IMR-90 (cell line): Measurements from ENCODE around the gene AUTS2. TPM values are rescaled to one million over a fixed set of nuclear protein-coding genes. Genes with fewer than 3 reads are reported as not detected.

Source experiments
- ATAC-seq: fragments of 200-7000 bp; cut with Tn5 transposase; 2 replicates; pipeline ENCODE4 v1.9.1; 2020; ENCODE audit warnings: low read depth, mild to moderate bottlenecking, moderate library complexity
- BruUV-seq: library from RNA; stranded (reverse); fragments of 400-500 nt; replicated peaks from 2 replicates; lab custom pipeline; 2021; lab: Mats Ljungman, UMichigan
- CTCF ChIA-PET: fragments of 300-600 bp; formaldehyde crosslinking; extraction: SDS; loops from one replicate; lab custom pipeline; 2021; ENCODE audit warnings: antibody characterized with exemption; lab: Yijun Ruan, JAX
- POLR2A ChIA-PET: fragments of 300-600 bp; sonication (Branson Sonifier 250); formaldehyde crosslinking; loops from one replicate; lab custom pipeline; 2022; ENCODE audit warnings: antibody characterized with exemption; ENCODE audit not compliant: unreplicated experiment; lab: Charles Lee
- DNase-seq: peaks from one replicate; pipeline ENCODE4 v3.0.0; 2013
- H2AFZ ChIP-seq: replicated peaks from 2 replicates; pipeline ENCODE3; 2013; ENCODE audit warnings: low read length, mild to moderate bottlenecking; ENCODE audit not compliant: poor library complexity
- H2AK5ac ChIP-seq: 2 replicates; pipeline ENCODE4 v1.6.1; 2013; ENCODE audit warnings: low read depth, low read length, inconsistent platforms
- H2AK9ac ChIP-seq: replicated peaks from 2 replicates; pipeline ENCODE3; 2013; ENCODE audit warnings: mild to moderate bottlenecking, low read depth, low read length, moderate library complexity; ENCODE audit not compliant: poor library complexity
- H2BK120ac ChIP-seq: 2 replicates; pipeline ENCODE4 v1.6.1; 2013; ENCODE audit warnings: low read depth, low read length, inconsistent platforms
- H2BK15ac ChIP-seq: 3 replicates; pipeline ENCODE4 v1.6.1; 2013; ENCODE audit warnings: low read depth, low read length, inconsistent platforms
- H2BK20ac ChIP-seq: 2 replicates; pipeline ENCODE4 v1.6.1; 2013; ENCODE audit warnings: low read depth, mild to moderate bottlenecking, inconsistent platforms, low read length, moderate library complexity
- H2BK5ac ChIP-seq: 2 replicates; pipeline ENCODE4 v1.6.1; 2013; ENCODE audit warnings: mild to moderate bottlenecking, low read depth, low read length, inconsistent platforms; ENCODE audit not compliant: poor library complexity, severe bottlenecking
- H3K14ac ChIP-seq: replicated peaks from 2 replicates; pipeline ENCODE4 v1.6.1; 2013; ENCODE audit warnings: low read depth, low read length, inconsistent platforms
- H3K18ac ChIP-seq: 2 replicates; pipeline ENCODE4 v1.6.1; 2013; ENCODE audit warnings: low read depth, low read length, control low read depth
- H3K23ac ChIP-seq: 2 replicates; pipeline ENCODE4 v1.6.1; 2013; ENCODE audit warnings: low read depth, low read length, inconsistent platforms
- H3K27ac ChIP-seq: 2 replicates; pipeline ENCODE4 v1.5.1; 2013; ENCODE audit warnings: mild to moderate bottlenecking, control low read depth, low read length; ENCODE audit not compliant: insufficient read depth
- H3K27me3 ChIP-seq: 2 replicates; pipeline ENCODE4 v1.6.1; 2013; ENCODE audit warnings: low read length; ENCODE audit not compliant: control insufficient read depth, insufficient read depth
- H3K36me3 ChIP-seq: 2 replicates; pipeline ENCODE4 v1.6.1; 2013; ENCODE audit warnings: low read length, mixed read lengths; ENCODE audit not compliant: control insufficient read depth, insufficient read depth
- H3K4ac ChIP-seq: 2 replicates; pipeline ENCODE4 v1.6.1; 2013; ENCODE audit warnings: low read depth, low read length, inconsistent platforms
- H3K4me1 ChIP-seq: 2 replicates; pipeline ENCODE4 v1.6.1; 2013; ENCODE audit warnings: low read length, mixed read lengths; ENCODE audit not compliant: control insufficient read depth, insufficient read depth
- H3K4me2 ChIP-seq: 2 replicates; pipeline ENCODE4 v1.6.1; 2013; ENCODE audit warnings: low read depth, mild to moderate bottlenecking, control low read depth, low read length, moderate library complexity
- H3K4me3 ChIP-seq: 2 replicates; pipeline ENCODE4 v1.5.1; 2013; ENCODE audit warnings: low read depth, mild to moderate bottlenecking, control low read depth, low read length, moderate library complexity; ENCODE audit not compliant: insufficient read depth
- H3K56ac ChIP-seq: 2 replicates; pipeline ENCODE4 v1.6.1; 2013; ENCODE audit warnings: low read length, inconsistent platforms; ENCODE audit not compliant: insufficient read depth; ENCODE audit errors: extremely low read depth
- H3K79me1 ChIP-seq, 2 experiments: 2 replicates each; pipeline ENCODE4 v1.6.1; 2013; ENCODE audit warnings: low read length in 2 of 2, inconsistent platforms in 1 of 2, low read depth in 1 of 2
- H3K9ac ChIP-seq: 2 replicates; pipeline ENCODE4 v1.6.1; 2013; ENCODE audit warnings: low read depth, low read length, control low read depth
- H3K9me1 ChIP-seq: 2 replicates; pipeline ENCODE4 v1.6.1; 2013; ENCODE audit warnings: low read length, inconsistent platforms; ENCODE audit not compliant: insufficient read depth
- H3K9me3 ChIP-seq: 2 replicates; pipeline ENCODE4 v1.6.1; 2013; ENCODE audit warnings: low read length; ENCODE audit not compliant: control insufficient read depth, insufficient read depth
- H4K20me1 ChIP-seq: 2 replicates; pipeline ENCODE4 v1.6.1; 2013; ENCODE audit warnings: low read length, inconsistent platforms; ENCODE audit not compliant: insufficient read depth
- H4K5ac ChIP-seq: 2 replicates; pipeline ENCODE4 v1.6.1; 2013; ENCODE audit warnings: mild to moderate bottlenecking, low read depth, low read length, control low read depth
- H4K8ac ChIP-seq, 2 experiments: 2 replicates each; pipeline ENCODE4 v1.6.1; 2013; ENCODE audit warnings: low read depth in 2 of 2, low read length in 2 of 2, control low read depth in 1 of 2, inconsistent platforms in 1 of 2
- H4K91ac ChIP-seq: 2 replicates; pipeline ENCODE4 v1.6.1; 2013; ENCODE audit warnings: low read depth, low read length, inconsistent platforms; ENCODE audit not compliant: insufficient read depth
- CEBPB ChIP-seq: IDR thresholded peaks from 2 replicates; pipeline ENCODE4 v1.6.1; 2012; ENCODE audit warnings: low read depth, low read length, improper control_type of control experiment
- FOS ChIP-seq: fragments of 150-350 bp; IDR thresholded peaks from 2 replicates; pipeline ENCODE4 v1.6.1; 2016; ENCODE audit warnings: low read depth, low read length
- WGBS, 2 experiments: methylation state at CpG; one replicate each; pipeline versions ENCODE4 v1.1.5 to v1.1.7; 2013; ENCODE audit warnings: missing lambda C conversion rate in 2 of 2; ENCODE audit not compliant: insufficient read length in 1 of 2; ENCODE audit errors: extremely low coverage in 2 of 2; 5-methylcytosine and 5-hydroxymethylcytosine counted together
- dilution Hi-C: fragments of 300-500 bp; cut with HindIII; formaldehyde crosslinking; loops from one replicate; pipeline ENCODE4 v1.14.3; 2018; ENCODE audit warnings: low sequenced_read_pairs; ENCODE audit not compliant: unreplicated experiment
- in situ Hi-C: fragments of 300-500 bp; cut with MboI; formaldehyde crosslinking; loops from 3 replicates; pipeline ENCODE4 v1.14.3; 2019; ENCODE audit warnings: low sequenced_read_pairs, inconsistent platforms, mixed read lengths
- intact Hi-C: fragments of 100-400 bp; cut with micrococcal nuclease; formaldehyde crosslinking; loops from 2 replicates; pipeline ENCODE4 v1.10.0; 2022
- polyA plus RNA-seq, 3 experiments: library from polyadenylated mRNA; depleted of rRNA; stranded (reverse); fragments of >200 nt; gene quantifications; 2 replicates each; pipeline ENCODE4 v1.2.3, GENCODE V29; 2012; ENCODE audit warnings: low replicate concordance in 1 of 3
- total RNA-seq: library from RNA; depleted of rRNA; stranded (reverse); fragments of >200 nt; gene quantifications from 2 replicates; pipeline ENCODE4 v1.2.3, GENCODE V29; 2012

Gene AUTS2
- total and polyA plus RNA-seq, 2 of the 4 experiments (the other 2 are of a cell fraction): 0.90 to 3.0 TPM

GRCh38 chr7:69561266-69561960, 36.9 kb upstream of the AUTS2 start:
- WGBS, 2 experiments: 6% methylated on average over 3 of the region's 8 CpGs; no CpG with 5 or more reads in 1 of the 2 experiments
- H3K4me1 ChIP-seq: no peaks in the 10 kb centered on the region
- no peak overlapping the region for H2BK20ac ChIP-seq
- no peak overlapping the region for H2AK5ac ChIP-seq
- H4K91ac ChIP-seq: no peak overlapping the region
- intact Hi-C loops (no loop called here), in situ Hi-C loops (no loop called here), dilution Hi-C loops (no loop called here)
- no peak overlapping the region for H2AFZ ChIP-seq
- no peak overlapping the region for H2BK5ac ChIP-seq
- H3K27me3 ChIP-seq: no peaks in the 10 kb centered on the region
- H3K4ac ChIP-seq: no peak overlapping the region
- TF ChIP-seq CEBPB (no peak), FOS (no peak)
- H3K18ac ChIP-seq: no peak overlapping the region
- no peak overlapping the region for H2BK15ac ChIP-seq
- no peak overlapping the region for H3K27ac ChIP-seq
- H3K9me1 ChIP-seq: no peaks in the 10 kb centered on the region
- H4K20me1 ChIP-seq: no peaks in the 10 kb centered on the region
- ChIA-PET CTCF (no interaction called here), POLR2A (no interaction called here)
- H3K14ac ChIP-seq: no peak overlapping the region
- H3K23ac ChIP-seq: no peak overlapping the region
- no peak overlapping the region for H3K4me3 ChIP-seq
- ATAC-seq: no peak
- no peak overlapping the region for H4K5ac ChIP-seq
- H4K8ac ChIP-seq: no peak overlapping the region
- no TSS peak for BruUV-seq
- H2AK9ac ChIP-seq: no peak overlapping the region
- no peak overlapping the region for H3K56ac ChIP-seq
- H2BK120ac ChIP-seq: no peak overlapping the region
- H3K4me2 ChIP-seq: no peak overlapping the region
- DNase-seq: no peak
- H3K9ac ChIP-seq: no peak overlapping the region
- no peaks in the 10 kb centered on the region for H3K36me3 ChIP-seq
- no peaks in the 10 kb centered on the region for H3K79me1 ChIP-seq
- H3K9me3 ChIP-seq: peaks cover 2% of the 10 kb centered on the region; the same call in 1 of the 2 replicates
